Neural cell (in vitro differentiated cells): ENCODE measurements around the gene HELZ.

Experiments
- CTCF ChIP-seq: fragments of 450-650 bp; IDR thresholded peaks from 2 replicates; pipeline ENCODE4 v1.5.1; 2014; ENCODE audit warnings: antibody characterized with exemption, mild to moderate bottlenecking, moderate library complexity; ENCODE audit not compliant: poor library complexity, severe bottlenecking
- EZH2 ChIP-seq: fragments of 200-600, 300-800 bp; shearing (Covaris generic), sonication (generic); IDR thresholded peaks from 2 replicates; pipeline ENCODE4 v1.6.1; 2014; ENCODE audit warnings: antibody characterized with exemption, low read length, borderline replicate concordance, mild to moderate bottlenecking; ENCODE audit not compliant: insufficient read depth, poor library complexity, severe bottlenecking
- MXI1 ChIP-seq: fragments of 450-650 bp; conservative IDR thresholded peaks from 2 replicates; pipeline ENCODE4 v1.6.1; 2014; ENCODE audit warnings: antibody characterized with exemption, mild to moderate bottlenecking; ENCODE audit not compliant: poor library complexity, severe bottlenecking
- POLR2AphosphoS5 ChIP-seq: IDR thresholded peaks from 2 replicates; pipeline ENCODE4 v1.6.1; 2012
- SMC3 ChIP-seq: fragments of 450-650 bp; conservative IDR thresholded peaks from 2 replicates; pipeline ENCODE4 v1.6.1; 2014; ENCODE audit warnings: antibody characterized with exemption, mild to moderate bottlenecking, moderate library complexity; ENCODE audit not compliant: poor library complexity
- TAF1 ChIP-seq: IDR thresholded peaks from 2 replicates; pipeline ENCODE4 v1.6.1; 2012; ENCODE audit warnings: low read depth

GRCh38 chr17:67283731-67284516 lies 38.9 kb upstream of the HELZ start:
- TF ChIP-seq CTCF (no peak), EZH2 (no peak), MXI1 (no peak), SMC3 (no peak), POLR2AphosphoS5 (no peak), TAF1 (no peak)
